RWPE2 (cell line): Measurements from ENCODE around the gene SNAPC3.
A peak's percentile ranks its signal among the peaks of the same experiment; 100 is the strongest.

Experiments
- ATAC-seq: fragments of 200-7000 bp; cut with Tn5 transposase; 3 replicates; pipeline ENCODE4 v1.9.1; 2021; ENCODE audit warnings: low read depth
- DNase-seq: peaks from one replicate; pipeline ENCODE4 v3.0.0-alpha.2; 2020; ENCODE audit warnings: low spot score
- H3K27ac ChIP-seq: fragments of 450-650 bp; 2 replicates; pipeline ENCODE4 v1.5.1; 2017; ENCODE audit warnings: mild to moderate bottlenecking; ENCODE audit not compliant: poor library complexity, severe bottlenecking
- H3K27me3 ChIP-seq: fragments of 250-450 bp; sonication (Bioruptor Pico); 2 replicates; pipeline ENCODE4 v1.5.1; 2021; ENCODE audit warnings: mild to moderate bottlenecking, moderate library complexity; ENCODE audit not compliant: insufficient read depth, poor library complexity, severe bottlenecking
- H3K36me3 ChIP-seq: fragments of 250-450 bp; sonication (Bioruptor Pico); 2 replicates; pipeline ENCODE4 v1.5.1; 2020; ENCODE audit warnings: low read depth, mild to moderate bottlenecking, moderate library complexity
- H3K4me1 ChIP-seq: fragments of 250-450 bp; sonication (Bioruptor Pico); 2 replicates; pipeline ENCODE4 v1.5.1; 2021; ENCODE audit warnings: mild to moderate bottlenecking, moderate library complexity; ENCODE audit not compliant: insufficient read depth, poor library complexity, severe bottlenecking
- H3K4me3 ChIP-seq: fragments of 250-450 bp; sonication (Bioruptor Pico); 2 replicates; pipeline ENCODE4 v1.5.1; 2021; ENCODE audit warnings: mild to moderate bottlenecking, moderate library complexity; ENCODE audit not compliant: severe bottlenecking
- H3K9me3 ChIP-seq: fragments of 250-450 bp; sonication (Bioruptor Pico); 2 replicates; pipeline ENCODE4 v1.5.1; 2021; ENCODE audit warnings: mild to moderate bottlenecking, moderate library complexity; ENCODE audit not compliant: severe bottlenecking
- TF ChIP-seq, protein P1 (sequence below): fragments of 450-650 bp; IDR thresholded peaks from one replicate; pipeline ENCODE4 v1.5.1; 2017; ENCODE audit warnings: mild to moderate bottlenecking, moderate library complexity; ENCODE audit not compliant: poor library complexity, severe bottlenecking

SNAPC3 gene

DNA sequence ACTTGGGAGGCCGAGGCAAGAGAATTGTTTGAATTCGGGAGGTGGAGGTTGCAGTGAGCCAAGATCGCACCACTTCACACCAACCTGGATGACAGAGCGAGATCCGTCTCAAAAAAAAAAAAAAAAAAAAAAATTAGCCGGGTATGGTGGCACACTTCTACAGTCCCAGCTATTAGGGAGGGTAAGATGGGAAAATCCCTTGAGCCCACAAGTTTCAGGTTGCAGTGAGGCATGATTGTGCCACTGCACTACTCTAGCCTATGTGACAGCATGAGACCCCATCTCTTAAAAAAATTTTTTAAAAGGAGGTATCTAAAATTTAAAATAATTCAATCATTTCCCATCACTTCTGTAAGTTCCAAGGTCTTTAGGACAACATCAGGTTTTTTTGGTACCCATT is 62.1 kb downstream of the SNAPC3 start:
- peaks cover 49% of the 10 kb centered on the region for H3K36me3 ChIP-seq
- H3K27me3 ChIP-seq: peaks cover 3% of the 10 kb centered on the region
- no peak for DNase-seq
- no peak overlapping the region for H3K27ac ChIP-seq
- TF ChIP-seq, protein P1, sequence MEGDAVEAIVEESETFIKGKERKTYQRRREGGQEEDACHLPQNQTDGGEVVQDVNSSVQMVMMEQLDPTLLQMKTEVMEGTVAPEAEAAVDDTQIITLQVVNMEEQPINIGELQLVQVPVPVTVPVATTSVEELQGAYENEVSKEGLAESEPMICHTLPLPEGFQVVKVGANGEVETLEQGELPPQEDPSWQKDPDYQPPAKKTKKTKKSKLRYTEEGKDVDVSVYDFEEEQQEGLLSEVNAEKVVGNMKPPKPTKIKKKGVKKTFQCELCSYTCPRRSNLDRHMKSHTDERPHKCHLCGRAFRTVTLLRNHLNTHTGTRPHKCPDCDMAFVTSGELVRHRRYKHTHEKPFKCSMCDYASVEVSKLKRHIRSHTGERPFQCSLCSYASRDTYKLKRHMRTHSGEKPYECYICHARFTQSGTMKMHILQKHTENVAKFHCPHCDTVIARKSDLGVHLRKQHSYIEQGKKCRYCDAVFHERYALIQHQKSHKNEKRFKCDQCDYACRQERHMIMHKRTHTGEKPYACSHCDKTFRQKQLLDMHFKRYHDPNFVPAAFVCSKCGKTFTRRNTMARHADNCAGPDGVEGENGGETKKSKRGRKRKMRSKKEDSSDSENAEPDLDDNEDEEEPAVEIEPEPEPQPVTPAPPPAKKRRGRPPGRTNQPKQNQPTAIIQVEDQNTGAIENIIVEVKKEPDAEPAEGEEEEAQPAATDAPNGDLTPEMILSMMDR: no peak
- ATAC-seq: no peak
- no peaks in the 10 kb centered on the region for H3K9me3 ChIP-seq
- no peak overlapping the region for H3K4me3 ChIP-seq
- no peaks in the 10 kb centered on the region for H3K4me1 ChIP-seq

DNA sequence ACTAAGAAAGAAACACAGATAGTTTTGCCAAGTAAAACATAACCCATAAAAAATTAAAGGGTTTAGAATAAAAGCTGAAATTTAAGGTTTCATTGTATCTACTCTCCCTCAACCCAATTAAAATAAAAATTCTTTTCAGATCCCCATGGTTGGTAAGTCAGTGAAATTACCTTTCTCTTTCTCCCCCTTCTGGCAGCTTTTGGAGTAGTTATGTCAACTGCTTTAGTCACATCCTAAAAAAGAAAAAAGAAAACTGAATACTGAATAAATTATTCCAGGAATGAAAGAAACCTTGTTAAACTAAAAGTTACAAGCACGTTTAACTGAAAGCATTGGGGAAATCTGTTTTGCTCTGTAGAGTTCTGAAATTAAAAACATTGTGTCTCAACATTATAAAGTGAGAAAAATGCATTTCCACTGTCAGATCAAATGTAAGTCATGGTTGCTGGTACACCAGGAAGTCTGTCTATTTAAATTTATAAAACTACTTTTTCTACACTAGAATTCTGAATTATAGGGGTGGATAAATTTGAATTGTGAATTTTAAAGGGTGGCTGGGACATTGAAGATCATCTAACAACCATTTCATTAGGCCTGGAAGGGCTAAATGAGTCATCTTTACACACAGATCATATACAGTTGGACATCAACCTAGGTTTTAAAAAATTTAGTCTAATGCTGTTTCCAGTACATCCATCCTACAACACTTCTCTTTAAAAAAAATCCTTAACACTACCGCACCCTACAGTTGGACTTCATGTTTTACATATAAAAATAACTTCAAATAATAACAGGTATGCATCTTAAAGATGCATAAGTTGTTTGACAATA is 63.4 kb downstream of the SNAPC3 start:
- H3K4me1 ChIP-seq: no peaks in the 10 kb centered on the region
- no peak overlapping the region for H3K4me3 ChIP-seq
- H3K36me3 ChIP-seq: peaks cover 42% of the 10 kb centered on the region
- H3K27me3 ChIP-seq: peaks cover 3% of the 10 kb centered on the region
- DNase-seq (no peak), ATAC-seq (peak; percentile 40; the same call in 1 of the 3 replicates)
- no peak overlapping the region for H3K27ac ChIP-seq
- TF ChIP-seq, protein P1: peak; percentile 59
- no peaks in the 10 kb centered on the region for H3K9me3 ChIP-seq

DNA sequence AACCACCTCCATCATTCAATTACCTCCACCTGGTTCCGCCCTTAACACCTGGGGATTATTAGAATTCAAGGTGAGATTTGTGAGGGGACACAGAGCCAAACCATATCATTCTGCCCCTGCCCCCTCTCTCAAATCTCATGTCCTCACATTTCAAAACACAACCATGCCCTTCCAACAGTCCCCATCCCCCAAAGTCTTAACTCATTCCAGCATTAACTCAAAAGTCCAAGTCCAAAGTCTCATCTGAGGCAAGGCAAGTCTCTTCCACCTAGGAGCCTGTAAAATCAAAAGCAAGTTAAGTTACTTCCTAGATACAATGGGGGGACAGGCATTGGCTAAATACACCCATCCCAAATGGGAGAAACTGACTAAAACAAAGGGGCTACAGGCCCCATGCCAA is 69.3 kb downstream of the SNAPC3 start:
- Histone ChIP-seq H3K36me3 (peaks cover 20% of the 10 kb centered on the region), H3K27me3 (no peaks in the 10 kb centered on the region), H3K27ac (no peak overlapping the region), H3K4me1 (no peaks in the 10 kb centered on the region), H3K9me3 (no peaks in the 10 kb centered on the region), H3K4me3 (no peak overlapping the region)
- ATAC-seq: no peak
- TF ChIP-seq, protein P1: no peak
- DNase-seq: no peak

DNA sequence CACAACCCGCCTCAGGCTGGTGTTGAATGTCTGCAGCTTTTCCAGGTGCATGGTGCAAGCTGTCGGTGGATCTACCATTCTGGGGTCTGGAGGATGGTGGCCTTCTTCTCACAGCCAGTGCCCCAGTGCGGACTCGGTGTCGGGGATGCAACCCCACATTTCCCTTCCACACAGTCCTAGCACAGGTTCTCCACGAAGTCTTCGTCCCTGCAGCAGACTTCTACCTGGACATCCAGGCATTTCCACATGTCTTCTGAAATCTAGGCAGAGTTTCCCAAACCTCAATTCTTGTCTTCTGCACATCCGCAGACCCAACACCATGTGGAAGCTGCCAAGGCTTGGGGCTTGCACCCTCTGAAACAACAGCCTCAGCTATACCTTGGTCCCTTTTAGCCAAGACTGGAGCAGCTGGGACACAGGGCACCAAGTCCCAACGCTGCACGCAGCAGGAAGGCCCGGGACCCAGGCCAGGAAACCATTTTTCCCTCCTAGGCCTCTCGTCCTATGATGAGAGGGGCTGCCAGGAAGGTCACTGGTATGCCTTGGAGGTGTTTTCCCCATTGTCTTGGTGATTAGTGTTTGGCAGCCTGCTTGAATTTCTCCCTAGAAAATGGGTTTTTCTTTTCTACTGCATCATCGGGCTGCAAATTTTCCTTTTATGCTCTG is 69.9 kb downstream of the SNAPC3 start:
- ATAC-seq (no peak), DNase-seq (no peak)
- peaks cover 19% of the 10 kb centered on the region for H3K36me3 ChIP-seq
- no peaks in the 10 kb centered on the region for H3K27me3 ChIP-seq
- no peaks in the 10 kb centered on the region for H3K9me3 ChIP-seq
- H3K27ac ChIP-seq: no peak overlapping the region
- TF ChIP-seq, protein P1: no peak
- H3K4me3 ChIP-seq: no peak overlapping the region
- no peaks in the 10 kb centered on the region for H3K4me1 ChIP-seq
